Stomach (tissue), 9 donors: ENCODE results near the gene ABCA12. TPM values are rescaled to one million over a fixed set of nuclear protein-coding genes. Genes with fewer than 3 reads are reported as not detected.
A peak's percentile ranks its signal among the peaks of the same experiment; 100 is the strongest.

Experiments
- DNase-seq, 2 donors: peaks; one replicate each; pipeline versions ENCODE4 v3.0.0 to v3.0.0-alpha.2; 2013 to 2019
- H3K27ac ChIP-seq, 5 donors: fragments of 200-600 bp in 4 of 5; sonication (generic) in 4 of 5; one replicate each; pipeline ENCODE4 v1.5.1; 2013 to 2019; ENCODE audit warnings: mild to moderate bottlenecking in 1 of 5, moderate library complexity in 1 of 5
- H3K27me3 ChIP-seq, 3 donors: fragments of 200-600 bp; sonication (generic); one replicate each; pipeline ENCODE4 v1.5.1; 2017 to 2019; ENCODE audit warnings: mixed run types in 1 of 3
- H3K36me3 ChIP-seq, 4 donors: fragments of 200-600 bp; sonication (generic); 1 replicate in 3 of 4; 2 replicates in 1 of 4; pipeline ENCODE4 v1.5.1; 2016 to 2019
- H3K4me1 ChIP-seq, 4 donors: fragments of 200-600 bp; sonication (generic); one replicate each; pipeline ENCODE4 v1.5.1; 2016 to 2019
- H3K4me3 ChIP-seq, 4 donors: fragments of 200-600 bp; sonication (generic) in 3 of 4; one replicate each; pipeline ENCODE4 v1.5.1; 2016 to 2019; ENCODE audit warnings: mild to moderate bottlenecking in 1 of 4
- H3K9me3 ChIP-seq, 4 donors: fragments of 200-600 bp; sonication (generic); one replicate each; pipeline ENCODE4 v1.5.1; 2016 to 2019
- EP300 ChIP-seq: sonication (generic); formaldehyde crosslinking; IDR thresholded peaks from one replicate; pipeline ENCODE4 v1.6.1; 2017; ENCODE audit warnings: antibody characterized with exemption
- POLR2A ChIP-seq, 4 donors: fragments of 450-650 bp; IDR thresholded peaks; one replicate each; pipeline ENCODE4 v1.6.1; 2016; ENCODE audit warnings: antibody characterized with exemption in 4 of 4, control low read depth in 2 of 4, mild to moderate bottlenecking in 1 of 4, moderate library complexity in 1 of 4
- POLR2AphosphoS5 ChIP-seq, 3 donors: sonication (generic); formaldehyde crosslinking; IDR thresholded peaks; one replicate each; pipeline ENCODE4 v1.6.1; 2016; ENCODE audit warnings: antibody characterized with exemption in 3 of 3
- WGBS, 5 donors: extraction: QIAGEN DNeasy Blood & Tissue Kit in 3 of 5; methylation state at CpG; one replicate each; pipeline versions ENCODE4 v1.1.5 to v1.1.7; 2013 to 2018; 5-methylcytosine and 5-hydroxymethylcytosine counted together
- intact Hi-C: fragments of 100-400 bp; cut with DNase I; formaldehyde crosslinking; loops from one replicate; pipeline ENCODE4 v1.15.1; 2023; ENCODE audit warnings: low total_unique reads
- polyA plus RNA-seq, 3 donors: library from polyadenylated mRNA; stranded (reverse); fragments of 200-250 nt; gene quantifications; one replicate each; pipeline ENCODE4 v1.2.3, GENCODE V29; 2013
- total RNA-seq, 5 donors: library from RNA; depleted of rRNA; stranded (reverse); fragments of >200 nt; gene quantifications; one replicate each; pipeline versions ENCODE4 v1.1.0 to v1.2.3, GENCODE V29; 2014 to 2016
- TF ChIP-seq, protein P1 (sequence below), 7 experiments: fragments of 450-650 bp in 4 of 7; fragments of 200-600 bp in 3 of 7; sonication (generic) in 3 of 7; IDR thresholded peaks; one replicate each; pipeline ENCODE4 v1.5.1; 2016 to 2019; ENCODE audit warnings: antibody characterized with exemption in 7 of 7, control low read depth in 2 of 7, mild to moderate bottlenecking in 1 of 7
- donor health status: healthy with polysubstance abuse.
- donor health status: Bipolar disorder and iron deficiency.
- donor health status: healthy.

The ABCA12 gene
- total and polyA plus RNA-seq, 8 donors: under 0.01 to 1.8 (median 0.15) TPM; not detected in 4

GRCh38 chr2:214895469-214895868 is 243.0 kb downstream of the ABCA12 start:
- H3K9me3 ChIP-seq: no peaks in the 10 kb centered on the region
- intact Hi-C loops: no loop called here
- TF ChIP-seq POLR2AphosphoS5 (IDR thresholded peaks at IDR 0.05): no peak
- TF ChIP-seq, protein P1, sequence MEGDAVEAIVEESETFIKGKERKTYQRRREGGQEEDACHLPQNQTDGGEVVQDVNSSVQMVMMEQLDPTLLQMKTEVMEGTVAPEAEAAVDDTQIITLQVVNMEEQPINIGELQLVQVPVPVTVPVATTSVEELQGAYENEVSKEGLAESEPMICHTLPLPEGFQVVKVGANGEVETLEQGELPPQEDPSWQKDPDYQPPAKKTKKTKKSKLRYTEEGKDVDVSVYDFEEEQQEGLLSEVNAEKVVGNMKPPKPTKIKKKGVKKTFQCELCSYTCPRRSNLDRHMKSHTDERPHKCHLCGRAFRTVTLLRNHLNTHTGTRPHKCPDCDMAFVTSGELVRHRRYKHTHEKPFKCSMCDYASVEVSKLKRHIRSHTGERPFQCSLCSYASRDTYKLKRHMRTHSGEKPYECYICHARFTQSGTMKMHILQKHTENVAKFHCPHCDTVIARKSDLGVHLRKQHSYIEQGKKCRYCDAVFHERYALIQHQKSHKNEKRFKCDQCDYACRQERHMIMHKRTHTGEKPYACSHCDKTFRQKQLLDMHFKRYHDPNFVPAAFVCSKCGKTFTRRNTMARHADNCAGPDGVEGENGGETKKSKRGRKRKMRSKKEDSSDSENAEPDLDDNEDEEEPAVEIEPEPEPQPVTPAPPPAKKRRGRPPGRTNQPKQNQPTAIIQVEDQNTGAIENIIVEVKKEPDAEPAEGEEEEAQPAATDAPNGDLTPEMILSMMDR (IDR thresholded peaks at IDR 0.05): no peak
- no peak for TF ChIP-seq POLR2A (IDR thresholded peaks at IDR 0.05)
- no peak for TF ChIP-seq EP300
- no peaks in the 10 kb centered on the region for H3K4me1 ChIP-seq
- no peaks in the 10 kb centered on the region for H3K36me3 ChIP-seq
- no peak overlapping the region for H3K27ac ChIP-seq
- H3K27me3 ChIP-seq: no peaks in the 10 kb centered on the region
- DNase-seq: no peak
- H3K4me3 ChIP-seq: no peak overlapping the region
- 85 to 96% (median 93%) methylated on average over 3 of the region's 3 CpGs for WGBS, 5 donors

GRCh38 chr2:214889301-214889700 is 249.1 kb downstream of the ABCA12 start:
- no peaks in the 10 kb centered on the region for H3K4me1 ChIP-seq
- H3K27ac ChIP-seq: no peak overlapping the region
- no peak overlapping the region for H3K4me3 ChIP-seq
- intact Hi-C loops: no loop called here
- WGBS, 5 donors: 69 to 93% (median 78%) methylated on average over 2 of the region's 2 CpGs
- no peaks in the 10 kb centered on the region for H3K9me3 ChIP-seq
- DNase-seq: no peak
- no peaks in the 10 kb centered on the region for H3K27me3 ChIP-seq
- H3K36me3 ChIP-seq: no peaks in the 10 kb centered on the region
- TF ChIP-seq, protein P1 (IDR thresholded peaks at IDR 0.05): no peak

DNA sequence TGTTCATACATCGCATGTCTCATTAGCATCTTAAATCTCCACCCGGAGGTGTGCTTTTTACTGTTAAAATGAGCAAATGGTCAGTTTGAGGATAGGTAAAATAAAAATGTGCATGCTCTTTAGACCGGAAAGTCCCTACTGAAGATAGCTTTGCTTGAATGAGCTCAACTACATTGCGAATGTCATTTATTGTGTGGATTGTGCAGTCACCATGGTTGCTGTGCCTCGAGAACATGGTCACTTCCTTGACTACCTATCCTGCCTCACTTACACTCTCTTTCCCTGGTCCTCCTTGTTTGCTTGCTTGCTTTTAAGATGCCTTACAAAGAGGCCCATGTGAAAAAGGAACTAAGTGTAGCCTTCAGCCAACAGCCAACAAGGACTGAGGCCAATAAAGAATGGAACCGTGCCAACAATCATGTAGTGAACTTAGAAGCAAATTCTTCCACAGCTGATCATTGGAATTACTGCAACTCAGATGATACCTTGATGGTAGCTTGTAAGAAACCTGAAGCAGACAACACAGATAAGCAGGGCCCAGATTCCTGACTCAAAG is 256.7 kb downstream of the ABCA12 start:
- no peaks in the 10 kb centered on the region for H3K4me1 ChIP-seq
- TF ChIP-seq, protein P1 (IDR thresholded peaks at IDR 0.05): no peak
- TF ChIP-seq POLR2AphosphoS5 (IDR thresholded peaks at IDR 0.05) (no peak), POLR2A (IDR thresholded peaks at IDR 0.05) (no peak), EP300 (no peak)
- intact Hi-C loops: no loop called here
- 78 to 86% (median 85%) methylated on average over 6 of the region's 6 CpGs for whole genome bisulfite sequencing, 5 donors
- H3K4me3 ChIP-seq: no peak overlapping the region
- peaks cover 0 to 15% (median 1%) of the 10 kb centered on the region in 4 donors for H3K9me3 ChIP-seq
- no peak overlapping the region for H3K27ac ChIP-seq
- peak in 1 of 2 donors; percentile 60 for DNase-seq
- no peaks in the 10 kb centered on the region for H3K27me3 ChIP-seq
- H3K36me3 ChIP-seq: no peaks in the 10 kb centered on the region

Other genes with a start within 250 kb of the ABCA12 start
- gene ATIC, start 173.4 kb upstream of the ABCA12 start, total RNA-seq: 100 to 1,000 TPM in 1 of 5 donors, 10 to 100 TPM in 3, 1 to 10 TPM in 1; 9.4 to 125 (median 45.5) TPM
- 10 to 100 TPM; 74.8 to 80.2 (median 78.4) TPM for gene ATIC, start 173.4 kb upstream of the ABCA12 start, polyA plus RNA-seq